Keratinocyte (primary cell): ENCODE results near the gene SIGLEC8. TPM values are rescaled to one million over a fixed set of nuclear protein-coding genes. Genes with fewer than 3 reads are reported as not detected.

Experiments used
- DNase-seq: peaks from one replicate; pipeline ENCODE4 v3.0.0-alpha.2; 2011; ENCODE audit warnings: low read depth, missing footprints, low spot score
- FAIRE-seq: peaks from 2 replicates; lab custom pipeline; 2011; peaks lifted over from hg19 to GRCh38; lab: Jason Lieb, UNC
- H2AFZ ChIP-seq: 2 replicates; pipeline ENCODE4 v1.6.0; 2012; ENCODE audit warnings: low read length, control low read depth, inconsistent platforms; ENCODE audit not compliant: control insufficient read depth
- H3K27ac ChIP-seq: 2 replicates; pipeline ENCODE4 v1.5.1; 2011; ENCODE audit warnings: low read length; ENCODE audit not compliant: control insufficient read depth, insufficient read depth
- H3K27me3 ChIP-seq: 3 replicates; pipeline ENCODE4 v1.6.0; 2011; ENCODE audit warnings: low read length; ENCODE audit not compliant: control insufficient read depth, insufficient read depth; ENCODE audit errors: extremely low read depth
- H3K36me3 ChIP-seq, 2 experiments: 2 replicates in 1 of 2; 3 replicates in 1 of 2; pipeline ENCODE4 v1.5.1; 2011; ENCODE audit warnings: low read length in 2 of 2, mild to moderate bottlenecking in 1 of 2; ENCODE audit not compliant: control insufficient read depth in 2 of 2, insufficient read depth in 2 of 2; ENCODE audit errors: extremely low read depth in 1 of 2
- H3K4me1 ChIP-seq: 3 replicates; pipeline ENCODE4 v1.5.1; 2011; ENCODE audit warnings: low read length; ENCODE audit not compliant: control insufficient read depth, insufficient read depth; ENCODE audit errors: extremely low read depth
- H3K4me2 ChIP-seq: 3 replicates; pipeline ENCODE4 v1.6.0; 2011; ENCODE audit warnings: low read depth, low read length; ENCODE audit not compliant: control insufficient read depth, insufficient read depth; ENCODE audit errors: extremely low read depth
- H3K4me3 ChIP-seq, 3 experiments: fragments of 200-600 bp in 1 of 3; sonication (generic) in 1 of 3; 2 replicates in 2 of 3; 3 replicates in 1 of 3; pipeline ENCODE4 v1.5.1; 2011 to 2016; ENCODE audit warnings: low read length in 3 of 3, mild to moderate bottlenecking in 3 of 3, control low read depth in 2 of 3, inconsistent platforms in 1 of 3, low read depth in 1 of 3, mixed read lengths in 1 of 3, mixed run types in 1 of 3, moderate library complexity in 1 of 3; ENCODE audit not compliant: control insufficient read depth in 2 of 3, insufficient read depth in 2 of 3; ENCODE audit errors: extremely low read depth in 1 of 3
- H3K79me2 ChIP-seq: 2 replicates; pipeline ENCODE4 v1.6.0; 2012; ENCODE audit warnings: low read length; ENCODE audit not compliant: control insufficient read depth, insufficient read depth
- H3K9ac ChIP-seq: 3 replicates; pipeline ENCODE4 v1.6.0; 2011; ENCODE audit warnings: low read length; ENCODE audit not compliant: control insufficient read depth, insufficient read depth; ENCODE audit errors: extremely low read depth
- H3K9me1 ChIP-seq: 3 replicates; pipeline ENCODE4 v1.6.0; 2011; ENCODE audit warnings: low read length; ENCODE audit not compliant: control insufficient read depth, insufficient read depth; ENCODE audit errors: extremely low read depth
- H3K9me3 ChIP-seq: 2 replicates; pipeline ENCODE4 v1.5.1; 2012; ENCODE audit warnings: low read depth, low read length; ENCODE audit not compliant: control insufficient read depth
- H4K20me1 ChIP-seq: 3 replicates; pipeline ENCODE4 v1.6.0; 2011; ENCODE audit warnings: low read length; ENCODE audit not compliant: control insufficient read depth, insufficient read depth; ENCODE audit errors: extremely low read depth
- EZH2 ChIP-seq: IDR thresholded peaks from one replicate; pipeline ENCODE4 v1.6.1; 2012; ENCODE audit warnings: inconsistent platforms, mild to moderate bottlenecking, low read length, moderate library complexity
- dilution Hi-C: fragments of 300-500 bp; cut with MboI; formaldehyde crosslinking; loops from one replicate; pipeline ENCODE4 v1.7.0; 2020; ENCODE audit warnings: low sequenced_read_pairs; ENCODE audit not compliant: extremely low pct_ligation_motif_present
- polyA plus RNA-seq, 5 experiments: library from polyadenylated mRNA; depleted of rRNA in 3 of 5; stranded (reverse) in 3 of 5; stranded (forward) in 1 of 5; unstranded in 1 of 5; fragments of >200 nt; gene quantifications; 1 replicate in 1 of 5; 2 replicates in 3 of 5; 3 replicates in 1 of 5; pipeline versions ENCODE4 v1.2.1 to v1.2.3, GENCODE V29; 2011 to 2012; ENCODE audit warnings: missing spikeins in 2 of 5, low read depth in 1 of 5, low replicate concordance in 1 of 5
- TF ChIP-seq, protein P1 (sequence below), 3 experiments: IDR thresholded peaks in 1 of 3; conservative IDR thresholded peaks in 1 of 3; optimal IDR thresholded peaks in 1 of 3; 2 replicates in 2 of 3; 3 replicates in 1 of 3; pipeline versions ENCODE3 to v1.5.1; 2011; ENCODE audit warnings: low read length in 3 of 3, mild to moderate bottlenecking in 3 of 3, moderate library complexity in 2 of 3, control low read depth in 1 of 3, inconsistent platforms in 1 of 3; ENCODE audit not compliant: insufficient read depth in 2 of 3; ENCODE audit errors: extremely low read depth in 1 of 3

The SIGLEC8 gene
- polyA plus RNA-seq, 1 donor (not counting 4 experiments of a cell fraction or from before 2014, with no cell fraction given), result not detected

GRCh38 chr19:51488491-51488890 is 30.2 kb upstream of the SIGLEC8 start:
- TF ChIP-seq, protein P1, sequence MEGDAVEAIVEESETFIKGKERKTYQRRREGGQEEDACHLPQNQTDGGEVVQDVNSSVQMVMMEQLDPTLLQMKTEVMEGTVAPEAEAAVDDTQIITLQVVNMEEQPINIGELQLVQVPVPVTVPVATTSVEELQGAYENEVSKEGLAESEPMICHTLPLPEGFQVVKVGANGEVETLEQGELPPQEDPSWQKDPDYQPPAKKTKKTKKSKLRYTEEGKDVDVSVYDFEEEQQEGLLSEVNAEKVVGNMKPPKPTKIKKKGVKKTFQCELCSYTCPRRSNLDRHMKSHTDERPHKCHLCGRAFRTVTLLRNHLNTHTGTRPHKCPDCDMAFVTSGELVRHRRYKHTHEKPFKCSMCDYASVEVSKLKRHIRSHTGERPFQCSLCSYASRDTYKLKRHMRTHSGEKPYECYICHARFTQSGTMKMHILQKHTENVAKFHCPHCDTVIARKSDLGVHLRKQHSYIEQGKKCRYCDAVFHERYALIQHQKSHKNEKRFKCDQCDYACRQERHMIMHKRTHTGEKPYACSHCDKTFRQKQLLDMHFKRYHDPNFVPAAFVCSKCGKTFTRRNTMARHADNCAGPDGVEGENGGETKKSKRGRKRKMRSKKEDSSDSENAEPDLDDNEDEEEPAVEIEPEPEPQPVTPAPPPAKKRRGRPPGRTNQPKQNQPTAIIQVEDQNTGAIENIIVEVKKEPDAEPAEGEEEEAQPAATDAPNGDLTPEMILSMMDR (optimal IDR thresholded peaks at IDR 0.05 in 1 of 3, IDR thresholded peaks at IDR 0.05 in 1 of 3, conservative IDR thresholded peaks at IDR 0.05 in 1 of 3; ENCODE audit: extremely low read depth in 1 of 3, insufficient read depth in 2 of 3, low read length in 3 of 3), result no peak
- no peak for TF ChIP-seq EZH2
- no peak for FAIRE-seq
- dilution Hi-C loops, result no loop called here

GRCh38 chr19:51485960-51486660 is 27.9 kb upstream of the SIGLEC8 start:
- FAIRE-seq (no peak), DNase-seq (no peak)
- dilution Hi-C loops, result no loop called here
- Histone ChIP-seq H2AFZ (no peak overlapping the region), H3K9me3 (peaks cover 2% of the 10 kb centered on the region), H3K4me2 (no peak overlapping the region), H3K4me1 (no peaks in the 10 kb centered on the region), H3K36me3 (no peaks in the 10 kb centered on the region), H4K20me1 (no peaks in the 10 kb centered on the region), H3K9me1 (no peaks in the 10 kb centered on the region), H3K27ac (no peak overlapping the region), H3K27me3 (no peaks in the 10 kb centered on the region), H3K79me2 (no peaks in the 10 kb centered on the region), H3K9ac (no peak overlapping the region), H3K4me3 (no peak overlapping the region)
- TF ChIP-seq EZH2, result no peak
- TF ChIP-seq, protein P1 (optimal IDR thresholded peaks at IDR 0.05 in 1 of 3, IDR thresholded peaks at IDR 0.05 in 1 of 3, conservative IDR thresholded peaks at IDR 0.05 in 1 of 3; ENCODE audit: extremely low read depth in 1 of 3, insufficient read depth in 2 of 3, low read length in 3 of 3), result no peak

More at GRCh38 chr19:51488491-51488890, 30.2 kb upstream of the SIGLEC8 start:
- Histone ChIP-seq H3K9me1 (no peaks in the 10 kb centered on the region), H3K4me2 (no peak overlapping the region), H3K79me2 (no peaks in the 10 kb centered on the region), H4K20me1 (no peaks in the 10 kb centered on the region), H3K27ac (no peak overlapping the region), H3K27me3 (no peaks in the 10 kb centered on the region), H2AFZ (no peak overlapping the region), H3K4me1 (no peaks in the 10 kb centered on the region), H3K9me3 (peaks cover 2% of the 10 kb centered on the region), H3K4me3 (no peak overlapping the region), H3K36me3 (no peaks in the 10 kb centered on the region), H3K9ac (no peak overlapping the region)
- DNase-seq, result no peak
